Right cardiac atrium (tissue), 5 donors: ENCODE data around the gene KIRREL2. TPM values are rescaled to one million over a fixed set of nuclear protein-coding genes. Genes with fewer than 3 reads are reported as not detected.
A peak's percentile ranks its signal among the peaks of the same experiment; 100 is the strongest.
"Not testable (repeated sequence)": the region's sequence is repeated elsewhere in the genome, so short reads cannot be mapped to it uniquely, and the experiment has no call there.

ENCODE experiments used
- ATAC-seq, 2 donors: fragments of 200-7000 bp; cut with Tn5 transposase; one replicate each; pipeline versions ENCODE4 v1.8.0 to v1.9.1; 2020; ENCODE audit warnings: moderate library complexity in 2 of 2, mild to moderate bottlenecking in 1 of 2
- DNase-seq, 3 donors: peaks; one replicate each; pipeline ENCODE4 v3.0.0-alpha.2; 2020
- H3K27ac ChIP-seq: one replicate; pipeline ENCODE4 v1.5.1; 2013; ENCODE audit warnings: mild to moderate bottlenecking, low read length, control low read depth, moderate library complexity
- H3K27me3 ChIP-seq: one replicate; pipeline ENCODE4 v1.6.1; 2013; ENCODE audit not compliant: control insufficient read depth, insufficient read depth
- H3K4me1 ChIP-seq: one replicate; pipeline ENCODE4 v1.6.1; 2013; ENCODE audit warnings: low read length; ENCODE audit not compliant: control insufficient read depth, insufficient read depth
- H3K4me3 ChIP-seq: one replicate; pipeline ENCODE4 v1.5.1; 2013; ENCODE audit warnings: low read length, control low read depth
- H3K9me3 ChIP-seq: one replicate; pipeline ENCODE4 v1.6.1; 2013; ENCODE audit warnings: low read length; ENCODE audit not compliant: control insufficient read depth
- WGBS: extraction: QIAGEN DNeasy Blood & Tissue Kit; methylation state at CpG from one replicate; pipeline ENCODE4 v1.1.7; 2013; 5-methylcytosine and 5-hydroxymethylcytosine counted together
- intact Hi-C, 4 donors: fragments of 100-400 bp; cut with DNase I; formaldehyde crosslinking; loops; one replicate each; pipeline versions ENCODE4 v1.11.0 to v1.14.0; 2022 to 2023
- polyA plus RNA-seq: library from polyadenylated mRNA; stranded (reverse); fragments of 200-250 nt; gene quantifications from one replicate; pipeline ENCODE4 v1.2.3, GENCODE V29; 2013
- total RNA-seq, 4 donors: library from RNA; stranded (reverse); fragmentation: NEBNext Ultra II Directional; extraction: Animal tissue kit (Norgen Biotek cat#: 25700); gene quantifications; one replicate each; pipeline ENCODE4 v1.2.1, GENCODE V29; 2021
- donor health status: healthy with polysubstance abuse.
- donor health status: DM: no; HTN: yes; CAD: no.
- donor health status: DM: no; HTN: no; CAD: no.
- donor health status: DM: no; HTN: yes; CAD: no; lungs with severe emphysema.
- donor health status: DM: yes; HTN: yes; CAD: no.

KIRREL2 gene
- total and polyA plus RNA-seq, 5 donors = not detected

DNA sequence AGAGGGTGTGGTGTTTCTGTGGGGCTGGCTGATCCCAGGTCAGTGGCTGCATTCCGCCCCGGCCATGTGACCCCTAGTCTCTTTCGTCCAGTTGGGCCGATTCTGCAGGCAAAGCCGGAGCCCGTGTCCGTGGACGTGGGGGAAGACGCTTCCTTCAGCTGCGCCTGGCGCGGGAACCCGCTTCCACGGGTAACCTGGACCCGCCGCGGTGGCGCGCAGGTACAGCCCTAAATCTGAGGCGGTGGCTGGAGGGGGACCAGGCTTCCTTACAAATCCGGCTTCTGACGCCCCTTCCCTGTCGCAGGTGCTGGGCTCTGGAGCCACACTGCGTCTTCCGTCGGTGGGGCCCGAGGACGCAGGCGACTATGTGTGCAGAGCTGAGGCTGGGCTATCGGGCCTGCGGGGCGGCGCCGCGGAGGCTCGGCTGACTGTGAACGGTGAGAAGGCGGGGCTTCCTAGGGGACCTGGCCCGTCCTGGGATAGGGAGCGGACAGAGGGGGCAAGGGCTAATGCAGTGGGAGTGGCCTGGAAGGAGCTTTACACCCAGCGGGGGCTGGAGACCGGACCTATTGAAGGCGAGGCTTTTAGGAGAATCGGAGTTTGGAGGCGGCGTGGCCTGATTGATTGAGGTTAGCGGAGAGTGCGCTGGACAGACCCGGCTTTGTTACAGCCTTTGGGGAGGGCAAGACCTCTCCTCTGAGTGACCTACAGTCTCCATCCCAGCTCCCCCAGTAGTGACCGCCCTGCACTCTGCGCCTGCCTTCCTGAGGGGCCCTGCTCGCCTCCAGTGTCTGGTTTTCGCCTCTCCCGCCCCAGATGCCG lies 4.3 kb downstream of the KIRREL2 start:
- Histone ChIP-seq H3K27ac (no peak overlapping the region), H3K4me1 (no peaks in the 10 kb centered on the region), H3K9me3 (no peaks in the 10 kb centered on the region), H3K27me3 (no peaks in the 10 kb centered on the region), H3K4me3 (no peak overlapping the region)
- intact Hi-C loops = no loop called here
- DNase-seq (no peak), ATAC-seq (peak in 1 of 2 donors; percentile 27)
- 6% methylated on average over 55 of the region's 55 CpGs for WGBS

DNA sequence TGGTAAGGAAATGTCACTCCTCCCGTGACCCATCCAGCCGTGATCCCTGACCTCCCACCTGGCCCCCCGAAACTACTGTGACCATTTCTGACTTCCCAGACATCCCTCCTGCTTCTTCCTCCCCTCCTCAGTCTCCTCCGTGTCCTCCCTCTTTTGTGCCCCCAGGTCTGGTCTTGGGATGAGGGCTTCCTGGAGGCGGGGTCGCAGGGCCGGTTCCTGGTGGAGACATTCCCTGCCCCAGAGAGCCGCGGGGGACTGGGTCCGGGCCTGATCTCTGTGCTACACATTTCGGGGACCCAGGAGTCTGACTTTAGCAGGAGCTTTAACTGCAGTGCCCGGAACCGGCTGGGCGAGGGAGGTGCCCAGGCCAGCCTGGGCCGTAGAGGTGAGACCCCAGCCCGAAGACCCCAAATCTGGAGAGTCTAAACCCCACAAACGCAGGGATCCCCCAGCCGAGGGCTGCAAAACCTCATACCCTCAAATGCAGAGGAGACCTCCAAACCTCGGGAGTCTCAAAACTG lies 5.0 kb downstream of the KIRREL2 start:
- H3K9me3 ChIP-seq = no peaks in the 10 kb centered on the region
- no peaks in the 10 kb centered on the region for H3K4me1 ChIP-seq
- WGBS = 47% methylated on average over 19 of the region's 19 CpGs
- intact Hi-C loops = no loop called here
- H3K27me3 ChIP-seq = no peaks in the 10 kb centered on the region
- H3K27ac ChIP-seq = no peak overlapping the region
- no peak for ATAC-seq
- DNase-seq = no peak
- no peak overlapping the region for H3K4me3 ChIP-seq

DNA sequence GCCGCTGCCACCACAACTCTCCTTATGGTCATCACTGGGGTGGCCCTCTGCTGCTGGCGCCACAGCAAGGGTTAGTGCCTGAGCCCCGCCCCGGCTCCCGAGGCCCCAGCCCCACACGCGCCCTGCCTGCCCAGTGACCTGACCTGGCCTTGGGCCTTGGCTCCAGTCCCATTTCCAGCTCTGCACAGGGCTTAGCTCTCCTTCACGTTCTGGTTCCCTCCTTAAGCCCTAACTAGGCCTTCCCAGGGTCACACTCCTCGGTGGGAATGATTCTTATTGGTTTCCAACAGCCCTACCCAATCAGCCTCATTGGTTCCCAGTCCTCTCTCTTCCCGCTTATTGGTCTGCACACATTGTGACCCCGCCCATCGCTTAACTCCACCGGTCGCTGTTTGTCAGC lies 5.8 kb downstream of the KIRREL2 start:
- no peaks in the 10 kb centered on the region for H3K9me3 ChIP-seq
- WGBS = 72% methylated on average over 14 of the region's 14 CpGs
- no peaks in the 10 kb centered on the region for H3K27me3 ChIP-seq
- intact Hi-C loops = no loop called here
- no peak for ATAC-seq
- no peak for DNase-seq
- no peaks in the 10 kb centered on the region for H3K4me1 ChIP-seq
- H3K27ac ChIP-seq = no peak overlapping the region
- H3K4me3 ChIP-seq = no peak overlapping the region

DNA sequence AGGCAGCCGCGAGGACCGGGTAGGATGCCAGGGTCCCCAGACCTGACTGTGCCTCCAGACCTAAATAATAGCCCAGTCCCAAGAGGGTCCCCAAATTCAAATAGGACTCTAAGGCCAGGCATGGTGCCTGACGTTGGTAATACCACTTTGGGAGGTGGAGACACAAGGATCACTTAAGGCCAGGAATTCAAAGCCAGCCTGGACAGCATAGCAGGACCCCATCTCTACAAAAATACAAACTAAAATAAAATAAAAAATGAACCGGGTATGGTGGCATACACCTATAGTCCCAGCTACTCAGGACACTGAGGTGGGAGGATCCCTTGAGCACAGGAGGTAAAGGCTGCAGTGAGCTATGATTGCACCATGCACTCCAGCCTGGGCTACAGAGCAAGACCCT lies 6.3 kb downstream of the KIRREL2 start:
- Histone ChIP-seq H3K27ac (no peak overlapping the region), H3K27me3 (no peaks in the 10 kb centered on the region), H3K4me1 (no peaks in the 10 kb centered on the region), H3K4me3 (no peak overlapping the region), H3K9me3 (no peaks in the 10 kb centered on the region)
- ATAC-seq (no peak), DNase-seq (no peak)
- intact Hi-C loops = no loop called here
- 88% methylated on average over 5 of the region's 5 CpGs for WGBS

DNA sequence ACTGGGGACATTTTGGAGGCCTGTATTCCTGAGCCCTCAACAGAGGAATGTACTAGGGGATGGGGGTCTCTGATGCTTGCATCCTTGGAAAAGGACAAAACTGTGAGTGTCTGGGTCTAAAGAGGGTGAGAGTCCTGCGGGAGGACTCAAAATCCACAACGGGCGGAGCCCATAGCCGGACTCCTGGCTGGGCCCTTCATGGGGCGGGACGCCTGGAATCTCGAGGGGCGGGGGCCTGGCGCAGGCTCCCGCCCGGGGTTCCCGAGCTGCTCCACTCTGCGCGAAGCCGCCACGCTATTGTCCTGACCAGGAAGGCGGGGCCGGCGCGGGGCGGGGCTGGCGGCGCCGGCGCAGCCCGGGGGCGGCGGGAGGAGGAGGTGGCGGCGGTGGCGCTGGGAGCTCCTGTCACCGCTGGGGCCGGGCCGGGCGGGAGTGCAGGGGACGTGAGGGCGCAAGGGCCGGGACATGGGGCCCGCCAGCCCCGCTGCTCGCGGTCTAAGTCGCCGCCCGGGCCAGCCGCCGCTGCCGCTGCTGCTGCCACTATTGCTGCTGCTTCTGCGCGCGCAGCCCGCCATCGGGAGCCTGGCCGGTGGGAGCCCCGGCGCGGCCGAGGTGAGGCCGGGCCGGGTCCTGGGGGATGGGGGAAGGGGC lies 11.6 kb downstream of the KIRREL2 start, which contains the start of gene APLP1:
Gene APLP1 (plus strand): TSS at position 403 of the 651 bp plus-strand sequence. CDS start 63 bp downstream, at position 466.
- Histone ChIP-seq H3K4me3 (peak within 1 kb of the TSS; percentile 73), H3K27me3 (no peaks in the 10 kb centered on the region), H3K27ac (no peak within 1 kb of the TSS), H3K9me3 (no peaks in the 10 kb centered on the region), H3K4me1 (no peaks in the 10 kb centered on the region)
- peak; percentile 84 to 93 (median 92) for DNase-seq
- intact Hi-C loops = no loop called here
- 1% methylated on average over 60 of the region's 60 CpGs for WGBS
- peak; percentile 94 to 95 for ATAC-seq

DNA sequence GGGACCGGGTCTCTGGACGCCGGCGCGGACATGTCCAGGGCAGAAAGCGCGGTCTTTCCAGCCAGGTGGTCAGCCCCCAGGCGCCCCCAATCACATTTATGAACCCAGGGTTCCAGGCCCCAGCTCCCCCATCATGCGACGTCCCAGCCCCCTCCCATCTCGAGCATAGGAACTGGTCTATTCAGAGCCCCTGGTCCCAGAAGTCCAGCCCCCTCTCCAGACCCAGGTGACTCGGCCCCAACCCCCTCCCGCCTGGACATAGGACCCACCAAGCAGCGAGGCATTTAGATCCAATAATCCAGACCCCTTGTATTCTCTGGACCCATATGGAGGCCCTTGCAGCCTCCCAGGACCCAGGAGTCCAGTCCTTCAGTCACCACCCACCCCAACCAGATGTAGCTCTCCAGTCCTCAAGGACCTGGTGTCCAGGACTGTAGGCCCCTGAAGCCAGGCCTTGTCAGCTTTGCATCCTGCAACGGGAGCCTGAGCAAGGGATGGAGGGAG lies 12.2 kb downstream of the KIRREL2 start:
- under 1% methylated on average over 15 of the region's 15 CpGs for WGBS
- Histone ChIP-seq H3K4me1 (no peaks in the 10 kb centered on the region), H3K9me3 (no peaks in the 10 kb centered on the region), H3K4me3 (peak overlapping the region; percentile 73), H3K27me3 (no peaks in the 10 kb centered on the region), H3K27ac (no peak overlapping the region)
- intact Hi-C loops = no loop called here
- no peak for DNase-seq
- ATAC-seq = peak; percentile 2 to 8

DNA sequence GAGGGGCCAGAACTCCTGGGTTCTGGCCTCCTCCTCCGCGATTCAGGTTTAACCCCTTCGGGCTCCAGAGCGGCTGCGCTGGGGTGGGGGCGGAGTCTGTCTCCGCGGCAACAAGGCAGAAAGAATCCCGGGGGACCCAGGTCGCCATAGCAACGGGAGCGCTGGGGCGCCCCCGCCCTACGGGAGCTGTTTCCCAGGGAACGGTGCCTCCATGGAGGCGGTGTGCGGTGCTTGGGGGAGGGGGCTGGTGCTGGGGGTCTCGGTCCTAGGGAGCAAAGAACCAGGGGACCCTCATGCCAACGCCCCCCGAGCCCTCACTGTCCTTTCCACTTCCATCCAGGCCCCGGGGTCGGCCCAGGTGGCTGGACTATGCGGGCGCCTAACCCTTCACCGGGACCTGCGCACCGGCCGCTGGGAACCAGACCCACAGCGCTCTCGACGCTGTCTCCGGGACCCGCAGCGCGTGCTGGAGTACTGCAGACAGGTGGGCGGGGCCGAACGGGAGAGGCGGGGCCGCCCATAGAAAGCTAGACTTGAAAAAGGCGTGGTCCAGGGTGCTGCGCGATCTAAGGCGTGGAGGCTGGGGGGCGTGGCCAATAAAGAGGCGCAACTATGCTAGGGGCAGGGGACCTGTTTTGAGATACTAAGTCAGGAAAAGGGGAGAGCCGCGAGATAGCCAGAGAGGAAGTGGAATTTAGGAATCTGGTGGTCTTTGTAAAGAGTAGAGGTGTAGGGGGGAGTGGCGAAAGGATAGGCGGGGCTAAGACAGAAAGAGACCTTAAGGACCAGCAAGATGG lies 12.8 kb downstream of the KIRREL2 start:
- H3K4me1 ChIP-seq = no peaks in the 10 kb centered on the region
- no peaks in the 10 kb centered on the region for H3K9me3 ChIP-seq
- intact Hi-C loops = no loop called here
- no peaks in the 10 kb centered on the region for H3K27me3 ChIP-seq
- H3K4me3 ChIP-seq = peak overlapping the region; percentile 73
- H3K27ac ChIP-seq = no peak overlapping the region
- 1% methylated on average over 51 of the region's 51 CpGs for WGBS
- DNase-seq = peak; percentile 73 to 90 (median 88)
- ATAC-seq = peak; percentile 71 to 80

DNA sequence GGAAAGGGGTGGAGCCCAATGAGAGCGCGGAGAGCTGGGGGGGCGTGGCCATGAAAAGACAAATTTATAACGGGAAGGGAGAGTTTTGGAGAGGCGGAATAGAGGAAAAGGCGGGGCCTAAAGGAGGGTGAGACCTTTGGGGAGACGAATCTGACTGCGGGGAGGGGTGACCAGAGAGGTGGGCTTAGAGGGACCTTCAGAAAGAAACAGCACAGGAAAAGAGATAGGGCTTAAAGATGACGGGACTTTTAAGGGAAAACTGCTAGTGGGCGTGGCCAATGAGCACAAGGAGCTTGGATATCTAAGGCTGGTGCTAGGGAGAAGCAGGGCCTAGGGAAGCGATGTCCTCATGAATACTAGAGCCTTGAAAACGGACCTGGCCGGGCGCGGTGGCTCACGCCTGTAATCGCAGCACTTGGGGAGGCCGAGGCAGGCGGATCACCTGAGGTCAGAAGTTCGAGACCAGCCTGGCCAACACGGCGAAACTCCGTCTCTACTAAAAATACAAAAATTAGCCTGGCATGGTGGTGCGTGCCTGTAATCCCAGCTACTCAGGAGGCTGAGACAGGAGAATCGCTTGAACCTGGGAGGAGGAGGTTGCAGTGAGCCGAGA lies 13.5 kb downstream of the KIRREL2 start:
- H3K4me1 ChIP-seq, H3K27ac ChIP-seq, intact Hi-C loops, H3K4me3 ChIP-seq, H3K27me3 ChIP-seq, H3K9me3 ChIP-seq: not testable (repeated sequence)
- DNase-seq (peak in 2 of 3 donors; percentile 30 to 60), ATAC-seq (peak in 1 of 2 donors; percentile 5)
- 40% methylated on average over 26 of the region's 26 CpGs for WGBS

DNA sequence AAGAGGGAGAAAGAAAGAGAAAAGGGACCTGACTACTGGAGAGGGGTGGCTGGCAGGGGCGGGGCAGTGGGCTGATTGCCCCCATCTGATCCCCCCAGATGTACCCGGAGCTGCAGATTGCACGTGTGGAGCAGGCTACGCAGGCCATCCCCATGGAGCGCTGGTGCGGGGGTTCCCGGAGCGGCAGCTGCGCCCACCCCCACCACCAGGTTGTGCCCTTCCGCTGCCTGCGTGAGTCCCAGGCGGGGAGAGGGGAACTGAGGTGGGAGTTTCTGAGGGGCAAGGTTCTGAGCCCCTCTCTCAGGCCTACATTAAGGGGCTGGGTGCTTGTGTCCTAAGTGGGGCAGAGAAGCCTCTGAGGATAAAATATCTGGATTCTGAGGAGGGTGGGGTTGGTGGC lies 14.1 kb downstream of the KIRREL2 start:
- H3K4me3 ChIP-seq = no peak overlapping the region
- H3K9me3 ChIP-seq = no peaks in the 10 kb centered on the region
- no peak overlapping the region for H3K27ac ChIP-seq
- no peaks in the 10 kb centered on the region for H3K27me3 ChIP-seq
- intact Hi-C loops = no loop called here
- H3K4me1 ChIP-seq = no peaks in the 10 kb centered on the region
- ATAC-seq = no peak
- DNase-seq = peak in 1 of 3 donors; percentile 5
- 80% methylated on average over 12 of the region's 12 CpGs for WGBS

DNA sequence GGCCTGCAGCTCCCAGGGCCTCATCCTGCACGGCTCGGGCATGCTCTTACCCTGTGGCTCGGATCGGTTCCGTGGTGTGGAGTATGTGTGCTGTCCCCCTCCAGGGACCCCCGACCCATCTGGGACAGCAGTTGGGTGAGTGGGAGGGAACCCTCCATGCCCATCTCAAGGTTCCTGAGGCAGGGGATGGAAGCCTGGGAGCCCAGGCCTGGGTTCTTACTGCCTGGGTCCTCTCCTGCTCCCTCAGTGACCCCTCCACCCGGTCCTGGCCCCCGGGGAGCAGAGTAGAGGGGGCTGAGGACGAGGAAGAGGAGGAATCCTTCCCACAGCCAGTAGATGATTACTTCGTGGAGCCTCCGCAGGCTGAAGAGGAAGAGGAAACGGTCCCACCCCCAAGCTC lies 14.9 kb downstream of the KIRREL2 start:
- Histone ChIP-seq H3K27ac (no peak overlapping the region), H3K4me3 (no peak overlapping the region), H3K27me3 (no peaks in the 10 kb centered on the region), H3K9me3 (no peaks in the 10 kb centered on the region), H3K4me1 (no peaks in the 10 kb centered on the region)
- intact Hi-C loops = no loop called here
- ATAC-seq = no peak
- 80% methylated on average over 12 of the region's 12 CpGs for WGBS
- peak in 1 of 3 donors; percentile 34 for DNase-seq
